ENCODE results near the gene C22orf23.

GRCh38 chr22:37983860-37984791, 30.7 kb upstream of the C22orf23 start, which contains the start of gene SOX10:
- TF ChIP-seq CTCF (conservative IDR thresholded peaks at IDR 0.05; ENCODE audit: low read depth, low read length) = no peak
- TF ChIP-seq EZH2 (IDR thresholded peaks at IDR 0.05; ENCODE audit: borderline replicate concordance, low read depth, low read length, poor library complexity, severe bottlenecking) = no peak
